Nephron (organoid): ENCODE results near the gene PLEKHA6.
A peak's percentile ranks its signal among the peaks of the same experiment; 100 is the strongest.

ENCODE experiments used
- H3K27ac Mint-ChIP-seq, 3 experiments: 2 replicates each; pipeline ENCODE4 v1.8.0; 2020; ENCODE audit warnings: mixed read lengths in 3 of 3, mild to moderate bottlenecking in 2 of 3, moderate library complexity in 1 of 3
- H3K27me3 Mint-ChIP-seq: 2 replicates; pipeline ENCODE4 v1.8.0; 2021; ENCODE audit warnings: low read depth, mild to moderate bottlenecking, moderate library complexity, mixed read lengths
- H3K36me3 Mint-ChIP-seq: 2 replicates; pipeline ENCODE4 v1.8.0; 2020; ENCODE audit warnings: low read depth, mixed read lengths
- H3K4me1 Mint-ChIP-seq: 2 replicates; pipeline ENCODE4 v1.8.0; 2020; ENCODE audit warnings: mixed read lengths
- H3K4me3 Mint-ChIP-seq, 3 experiments: 2 replicates each; pipeline ENCODE4 v1.8.0; 2020; ENCODE audit warnings: mild to moderate bottlenecking in 3 of 3, mixed read lengths in 3 of 3, moderate library complexity in 2 of 3
- H3K9me3 Mint-ChIP-seq: 2 replicates; pipeline ENCODE4 v1.8.0; 2020; ENCODE audit warnings: mixed read lengths
- CTCF ChIP-seq, 3 experiments: fragments of 200-600 bp; sonication (generic); IDR thresholded peaks; one replicate each; pipeline ENCODE4 v1.5.0; 2021; ENCODE audit warnings: antibody characterized with exemption in 3 of 3; ENCODE audit not compliant: unreplicated experiment in 3 of 3

Gene PLEKHA6

GRCh38 chr1:204256531-204256930 is 103.2 kb downstream of the PLEKHA6 start:
- Mint-ChIP-seq H3K27me3 (no peaks in the 10 kb centered on the region), H3K4me1 (peaks cover 18% of the 10 kb centered on the region), H3K36me3 (peaks cover 44% of the 10 kb centered on the region), H3K27ac (peak overlapping the region in 2 of 3 experiments; percentile 28 to 29), H3K4me3 (no peak overlapping the region), H3K9me3 (no peaks in the 10 kb centered on the region)
- no peak for TF ChIP-seq CTCF (IDR thresholded peaks at IDR 0.05; ENCODE audit: unreplicated experiment in 3 of 3)

GRCh38 chr1:204255966-204256365 is 103.8 kb downstream of the PLEKHA6 start:
- H3K4me3 Mint-ChIP-seq, result no peak overlapping the region
- no peak for TF ChIP-seq CTCF (IDR thresholded peaks at IDR 0.05; ENCODE audit: unreplicated experiment in 3 of 3)
- no peaks in the 10 kb centered on the region for H3K27me3 Mint-ChIP-seq
- no peaks in the 10 kb centered on the region for H3K9me3 Mint-ChIP-seq
- peaks cover 18% of the 10 kb centered on the region for H3K4me1 Mint-ChIP-seq
- peak overlapping the region; percentile 29 to 88 (median 31) for H3K27ac Mint-ChIP-seq
- peaks cover 48% of the 10 kb centered on the region for H3K36me3 Mint-ChIP-seq

GRCh38 chr1:204255225-204255624 is 104.5 kb downstream of the PLEKHA6 start:
- Mint-ChIP-seq H3K36me3 (peaks cover 47% of the 10 kb centered on the region), H3K27me3 (no peaks in the 10 kb centered on the region), H3K4me1 (peaks cover 13% of the 10 kb centered on the region), H3K9me3 (no peaks in the 10 kb centered on the region), H3K27ac (peak overlapping the region in 1 of 3 experiments; percentile 88), H3K4me3 (no peak overlapping the region)
- TF ChIP-seq CTCF (IDR thresholded peaks at IDR 0.05; ENCODE audit: unreplicated experiment in 3 of 3), result no peak

GRCh38 chr1:204254031-204254661 is 105.6 kb downstream of the PLEKHA6 start:
- no peak overlapping the region for H3K4me3 Mint-ChIP-seq
- no peaks in the 10 kb centered on the region for H3K9me3 Mint-ChIP-seq
- no peaks in the 10 kb centered on the region for H3K27me3 Mint-ChIP-seq
- TF ChIP-seq CTCF (IDR thresholded peaks at IDR 0.05; ENCODE audit: unreplicated experiment in 3 of 3), result no peak
- peaks cover 8% of the 10 kb centered on the region for H3K4me1 Mint-ChIP-seq
- H3K36me3 Mint-ChIP-seq, result peaks cover 46% of the 10 kb centered on the region
- peak overlapping the region in 1 of 3 experiments; percentile 88 for H3K27ac Mint-ChIP-seq

- no peaks in the 10 kb centered on the region for H3K9me3 Mint-ChIP-seq
- no peaks in the 10 kb centered on the region for H3K4me1 Mint-ChIP-seq
- H3K4me3 Mint-ChIP-seq, result no peak overlapping the region
- H3K36me3 Mint-ChIP-seq, result peaks cover 36% of the 10 kb centered on the region
- H3K27ac Mint-ChIP-seq, result no peak overlapping the region
- H3K27me3 Mint-ChIP-seq, result no peaks in the 10 kb centered on the region
- TF ChIP-seq CTCF (IDR thresholded peaks at IDR 0.05; ENCODE audit: unreplicated experiment in 3 of 3), result no peak
Observed at GRCh38 chr1:204251926-204252689, 107.6 kb downstream of the PLEKHA6 start.
